ENCODE results near the gene YIPF3. TPM values are rescaled to one million over a fixed set of nuclear protein-coding genes. Genes with fewer than 3 reads are reported as not detected.

Gene YIPF3
- total and polyA plus RNA-seq, 2 experiments from 2014 or later: 166 to 198 TPM

DNA sequence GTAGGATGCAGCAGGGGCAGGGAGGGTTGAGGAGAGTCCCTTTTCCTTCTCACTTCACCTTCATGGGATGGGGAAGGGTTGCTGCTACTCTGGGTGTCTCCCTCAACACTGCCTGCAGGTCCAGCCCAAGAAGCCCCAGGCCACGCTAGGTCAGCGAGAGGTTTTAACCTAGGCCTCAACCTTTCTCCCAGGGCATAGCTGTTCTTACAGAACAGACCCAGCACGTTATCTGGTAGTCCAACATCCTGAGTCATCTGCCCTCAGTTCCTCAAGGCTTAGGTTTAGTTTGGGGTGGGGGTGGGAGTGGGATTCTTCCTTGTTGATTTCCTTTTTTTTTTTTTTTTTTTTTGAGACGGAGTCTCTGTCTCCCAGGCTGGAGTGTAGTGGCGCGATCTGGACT, 22.4 kb downstream of the YIPF3 start:
- TF ChIP-seq EZH2phosphoT487 (IDR thresholded peaks at IDR 0.05; ENCODE audit: low read depth, severe bottlenecking, unreplicated experiment): no peak
- TF ChIP-seq, protein P1, sequence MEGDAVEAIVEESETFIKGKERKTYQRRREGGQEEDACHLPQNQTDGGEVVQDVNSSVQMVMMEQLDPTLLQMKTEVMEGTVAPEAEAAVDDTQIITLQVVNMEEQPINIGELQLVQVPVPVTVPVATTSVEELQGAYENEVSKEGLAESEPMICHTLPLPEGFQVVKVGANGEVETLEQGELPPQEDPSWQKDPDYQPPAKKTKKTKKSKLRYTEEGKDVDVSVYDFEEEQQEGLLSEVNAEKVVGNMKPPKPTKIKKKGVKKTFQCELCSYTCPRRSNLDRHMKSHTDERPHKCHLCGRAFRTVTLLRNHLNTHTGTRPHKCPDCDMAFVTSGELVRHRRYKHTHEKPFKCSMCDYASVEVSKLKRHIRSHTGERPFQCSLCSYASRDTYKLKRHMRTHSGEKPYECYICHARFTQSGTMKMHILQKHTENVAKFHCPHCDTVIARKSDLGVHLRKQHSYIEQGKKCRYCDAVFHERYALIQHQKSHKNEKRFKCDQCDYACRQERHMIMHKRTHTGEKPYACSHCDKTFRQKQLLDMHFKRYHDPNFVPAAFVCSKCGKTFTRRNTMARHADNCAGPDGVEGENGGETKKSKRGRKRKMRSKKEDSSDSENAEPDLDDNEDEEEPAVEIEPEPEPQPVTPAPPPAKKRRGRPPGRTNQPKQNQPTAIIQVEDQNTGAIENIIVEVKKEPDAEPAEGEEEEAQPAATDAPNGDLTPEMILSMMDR (IDR thresholded peaks at IDR 0.05; ENCODE audit: poor library complexity): no peak
- no peak for TF ChIP-seq EZH2 (IDR thresholded peaks at IDR 0.05; ENCODE audit: borderline replicate concordance)
- Histone ChIP-seq H3K9me2 (replicated peaks; ENCODE audit: insufficient read depth) (no peaks in the 10 kb centered on the region), H4K20me1 (ENCODE audit: insufficient read depth, poor library complexity, severe bottlenecking) (peaks cover 33% of the 10 kb centered on the region), H2AFZ (no peak overlapping the region), H3K9me3 (ENCODE audit: low read depth) (no peaks in the 10 kb centered on the region), H3K79me2 (peaks cover 27% of the 10 kb centered on the region), H3K4me2 (no peak overlapping the region), H3K4me3 (no peak overlapping the region), H3K27me3 (no peaks in the 10 kb centered on the region), H3K36me3 (replicated peaks; ENCODE audit: insufficient read depth, low read depth) (no peaks in the 10 kb centered on the region), H3K4me1 (ENCODE audit: insufficient read depth) (peaks cover 47% of the 10 kb centered on the region), H3K27ac (peak overlapping the region; percentile 3)
- DNase-seq (ENCODE audit: low spot score): no peak
- 76% methylated on average over 4 of the region's 6 CpGs for WGBS (ENCODE audit: low lambda C conversion rate, missing lambda C conversion rate)

DNA sequence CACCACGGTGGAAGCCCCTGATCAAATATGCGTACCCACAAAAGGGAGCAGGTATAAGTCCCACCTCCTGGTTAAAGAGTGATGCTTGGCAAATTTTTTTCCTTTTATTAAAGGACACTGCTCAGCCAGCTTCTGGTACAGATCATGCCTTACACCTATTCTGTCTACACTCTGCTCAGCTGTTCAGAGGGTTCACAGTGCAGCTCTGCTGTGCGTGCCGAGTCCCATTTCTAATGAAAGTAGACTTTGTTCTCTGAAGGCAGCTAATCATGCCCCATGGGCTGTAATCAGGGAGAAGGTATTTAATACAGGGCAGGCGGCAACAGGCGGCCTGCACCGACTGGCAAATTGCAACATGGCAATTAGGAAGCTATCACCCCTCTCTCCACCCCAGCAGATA, 22.9 kb downstream of the YIPF3 start:
- no peaks in the 10 kb centered on the region for H3K9me3 ChIP-seq (ENCODE audit: low read depth)
- peaks cover 31% of the 10 kb centered on the region for H3K79me2 ChIP-seq
- DNase-seq (ENCODE audit: low spot score): peak; percentile 60
- no peak overlapping the region for H2AFZ ChIP-seq
- H3K9me2 ChIP-seq (replicated peaks; ENCODE audit: insufficient read depth): no peaks in the 10 kb centered on the region
- TF ChIP-seq EZH2 (IDR thresholded peaks at IDR 0.05; ENCODE audit: borderline replicate concordance): no peak
- TF ChIP-seq, protein P1 (IDR thresholded peaks at IDR 0.05; ENCODE audit: poor library complexity): no peak
- TF ChIP-seq EZH2phosphoT487 (IDR thresholded peaks at IDR 0.05; ENCODE audit: low read depth, severe bottlenecking, unreplicated experiment): no peak
- H3K4me3 ChIP-seq: no peak overlapping the region
- peak overlapping the region; percentile 60 for H3K27ac ChIP-seq
- H3K4me2 ChIP-seq: no peak overlapping the region
- peaks cover 38% of the 10 kb centered on the region for H4K20me1 ChIP-seq (ENCODE audit: insufficient read depth, poor library complexity, severe bottlenecking)
- peaks cover 47% of the 10 kb centered on the region for H3K4me1 ChIP-seq (ENCODE audit: insufficient read depth)
- 70% methylated on average over 7 of the region's 7 CpGs for WGBS (ENCODE audit: low lambda C conversion rate, missing lambda C conversion rate)
- H3K27me3 ChIP-seq: no peaks in the 10 kb centered on the region
- no peaks in the 10 kb centered on the region for H3K36me3 ChIP-seq (replicated peaks; ENCODE audit: insufficient read depth, low read depth)

DNA sequence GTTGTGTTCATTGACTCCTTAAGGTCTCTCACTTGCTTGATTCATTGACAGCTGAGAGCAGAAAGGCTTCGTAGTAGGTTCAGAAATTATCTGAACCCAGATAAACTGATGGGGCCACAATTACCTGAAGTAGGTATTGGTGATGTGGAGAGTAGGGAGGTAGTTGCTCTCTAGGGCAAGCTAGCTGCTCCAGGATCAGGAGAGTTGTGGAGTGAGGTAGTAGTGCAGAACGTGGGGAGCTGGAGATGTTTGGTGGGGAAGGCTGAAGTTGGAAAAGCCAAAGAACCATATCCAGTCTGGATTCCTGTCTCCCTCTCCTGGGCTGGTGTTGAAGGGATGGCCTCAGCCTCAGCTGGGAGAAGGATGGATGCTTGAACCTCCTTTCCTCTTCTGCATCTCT, 23.5 kb downstream of the YIPF3 start:
- peak overlapping the region; percentile 60 for H3K27ac ChIP-seq
- no peak overlapping the region for H3K4me3 ChIP-seq
- peaks cover 38% of the 10 kb centered on the region for H4K20me1 ChIP-seq (ENCODE audit: insufficient read depth, poor library complexity, severe bottlenecking)
- H3K9me2 ChIP-seq (replicated peaks; ENCODE audit: insufficient read depth): no peaks in the 10 kb centered on the region
- 83% methylated on average over 2 of the region's 2 CpGs for WGBS (ENCODE audit: low lambda C conversion rate, missing lambda C conversion rate)
- H2AFZ ChIP-seq: no peak overlapping the region
- H3K79me2 ChIP-seq: peaks cover 37% of the 10 kb centered on the region
- H3K4me1 ChIP-seq (ENCODE audit: insufficient read depth): peaks cover 47% of the 10 kb centered on the region
- H3K27me3 ChIP-seq: no peaks in the 10 kb centered on the region
- no peak overlapping the region for H3K4me2 ChIP-seq
- H3K9me3 ChIP-seq (ENCODE audit: low read depth): no peaks in the 10 kb centered on the region
- no peak for DNase-seq (ENCODE audit: low spot score)
- TF ChIP-seq EZH2 (IDR thresholded peaks at IDR 0.05; ENCODE audit: borderline replicate concordance) (no peak), EZH2phosphoT487 (IDR thresholded peaks at IDR 0.05; ENCODE audit: low read depth, severe bottlenecking, unreplicated experiment) (no peak)
- TF ChIP-seq, protein P1 (IDR thresholded peaks at IDR 0.05; ENCODE audit: poor library complexity): no peak
- no peaks in the 10 kb centered on the region for H3K36me3 ChIP-seq (replicated peaks; ENCODE audit: insufficient read depth, low read depth)

DNA sequence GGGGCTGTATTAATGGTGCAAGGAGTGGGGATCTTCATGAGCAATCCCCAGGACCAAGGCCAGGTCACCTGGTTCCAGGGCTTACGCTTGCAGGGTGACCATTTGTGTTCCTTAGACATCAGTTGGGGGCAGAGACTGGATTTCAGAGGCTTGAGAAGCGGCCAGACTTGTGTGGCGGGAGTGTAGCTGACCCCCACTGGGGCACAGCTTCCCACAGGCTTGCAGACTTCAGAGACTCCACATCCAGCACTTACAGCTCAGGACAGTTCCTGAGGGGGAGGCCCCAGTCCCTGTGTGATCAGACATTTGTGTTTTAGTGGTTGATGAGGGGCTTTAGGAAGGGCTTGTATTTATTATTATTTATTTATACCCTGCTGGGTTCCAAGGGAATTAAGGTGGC, 24.1 kb downstream of the YIPF3 start:
- no peak for DNase-seq (ENCODE audit: low spot score)
- TF ChIP-seq, protein P1 (IDR thresholded peaks at IDR 0.05; ENCODE audit: poor library complexity): no peak
- TF ChIP-seq EZH2 (IDR thresholded peaks at IDR 0.05; ENCODE audit: borderline replicate concordance) (no peak), EZH2phosphoT487 (IDR thresholded peaks at IDR 0.05; ENCODE audit: low read depth, severe bottlenecking, unreplicated experiment) (no peak)
- no peaks in the 10 kb centered on the region for H3K36me3 ChIP-seq (replicated peaks; ENCODE audit: insufficient read depth, low read depth)
- H3K4me1 ChIP-seq (ENCODE audit: insufficient read depth): peaks cover 47% of the 10 kb centered on the region
- H3K4me3 ChIP-seq: no peak overlapping the region
- no peak overlapping the region for H2AFZ ChIP-seq
- 86% methylated on average over 3 of the region's 3 CpGs for WGBS (ENCODE audit: low lambda C conversion rate, missing lambda C conversion rate)
- H3K79me2 ChIP-seq: peaks cover 43% of the 10 kb centered on the region
- peak overlapping the region; percentile 25 for H3K4me2 ChIP-seq
- H4K20me1 ChIP-seq (ENCODE audit: insufficient read depth, poor library complexity, severe bottlenecking): peaks cover 41% of the 10 kb centered on the region
- H3K9me2 ChIP-seq (replicated peaks; ENCODE audit: insufficient read depth): no peaks in the 10 kb centered on the region
- H3K9me3 ChIP-seq (ENCODE audit: low read depth): no peaks in the 10 kb centered on the region
- no peaks in the 10 kb centered on the region for H3K27me3 ChIP-seq
- peak overlapping the region; percentile 60 for H3K27ac ChIP-seq

All from hepatocyte (in vitro differentiated cells).